HepG2 (cell line): Measurements from ENCODE around the gene SNU13. TPM values are rescaled to one million over a fixed set of nuclear protein-coding genes. Genes with fewer than 3 reads are reported as not detected.

ENCODE experiments used
- GATAD1 ChIP-seq: IDR thresholded peaks from 2 replicates; pipeline ENCODE4 v1.6.1; 2016; ENCODE audit warnings: missing genetic modification reagents, missing compliant biosample characterization
- HMG20B ChIP-seq: conservative IDR thresholded peaks from 2 replicates; pipeline ENCODE4 v1.6.1; 2016; ENCODE audit warnings: missing genetic modification reagents, missing compliant biosample characterization
- KDM3A ChIP-seq: IDR thresholded peaks from 2 replicates; pipeline ENCODE4 v1.6.1; 2018; ENCODE audit warnings: low read depth, missing compliant biosample characterization
- MAF1 ChIP-seq: sonication (generic); formaldehyde crosslinking; IDR thresholded peaks from 2 replicates; pipeline ENCODE4 v1.5.0; 2020; ENCODE audit warnings: missing genetic modification reagents, borderline replicate concordance
- MIER3 ChIP-seq: IDR thresholded peaks from 2 replicates; pipeline ENCODE4 v1.6.1; 2016; ENCODE audit warnings: missing compliant biosample characterization, borderline replicate concordance
- PRMT3 ChIP-seq: sonication (generic); formaldehyde crosslinking; IDR thresholded peaks from 2 replicates; pipeline ENCODE4 v1.8.1; 2022; ENCODE audit warnings: low read depth, mild to moderate bottlenecking, moderate library complexity, missing genetic modification reagents, borderline replicate concordance
- RBFOX2 ChIP-seq: fragments of 200-400 bp; formaldehyde crosslinking; IDR thresholded peaks from 2 replicates; pipeline ENCODE4 v1.6.1; 2017; ENCODE audit warnings: low read depth, mild to moderate bottlenecking, low read length
- RBM39 ChIP-seq: fragments of 200-400 bp; formaldehyde crosslinking; IDR thresholded peaks from one replicate; pipeline ENCODE4 v1.6.1; 2018; ENCODE audit warnings: antibody characterized with exemption, mild to moderate bottlenecking, low read depth, low read length; ENCODE audit not compliant: poor library complexity, severe bottlenecking
- RFX3 ChIP-seq: IDR thresholded peaks from 2 replicates; pipeline ENCODE4 v1.6.1; 2016; ENCODE audit warnings: missing biosample characterization, missing genetic modification reagents
- TCF7 ChIP-seq: sonication (generic); IDR thresholded peaks from 2 replicates; pipeline ENCODE4 v1.6.1; 2016; ENCODE audit warnings: antibody characterized with exemption, low read depth
- U2AF1 ChIP-seq: fragments of 200-400 bp; formaldehyde crosslinking; optimal IDR thresholded peaks from 2 replicates; pipeline ENCODE3; 2017; ENCODE audit warnings: mild to moderate bottlenecking, low read depth, low read length
- ZBTB21 ChIP-seq: sonication (generic); formaldehyde crosslinking; IDR thresholded peaks from 2 replicates; pipeline ENCODE4 v1.4.0; 2020; ENCODE audit warnings: missing genetic modification reagents
- ZMAT3 ChIP-seq: sonication (generic); formaldehyde crosslinking; conservative IDR thresholded peaks from 2 replicates; pipeline ENCODE4 v1.7.0; 2021; ENCODE audit warnings: missing genetic modification reagents
- ZNF496 ChIP-seq: sonication (generic); formaldehyde crosslinking; IDR thresholded peaks from 2 replicates; pipeline ENCODE4 v1.8.1; 2023; ENCODE audit warnings: mild to moderate bottlenecking, moderate library complexity, missing genetic modification reagents; ENCODE audit not compliant: insufficient replicate concordance
- ZNF549 ChIP-seq: sonication (generic); formaldehyde crosslinking; IDR thresholded peaks from 2 replicates; pipeline ENCODE4 v1.5.0; 2020; ENCODE audit warnings: missing genetic modification reagents
- ZNF788 ChIP-seq: sonication (generic); formaldehyde crosslinking; IDR thresholded peaks from 2 replicates; pipeline ENCODE4 v1.5.0; 2020; ENCODE audit warnings: mild to moderate bottlenecking, missing genetic modification reagents, borderline replicate concordance
- ZNF792 ChIP-seq: IDR thresholded peaks from 2 replicates; pipeline ENCODE4 v1.6.1; 2016
- polyA plus RNA-seq, 8 experiments: library from polyadenylated mRNA; depleted of rRNA in 3 of 8; stranded (reverse) in 7 of 8; unstranded in 1 of 8; fragments of >200 nt; fragmentation: Illumina TruSeq in 4 of 8; extraction: Trizol in 4 of 8; gene quantifications; 2 replicates each; pipeline versions ENCODE4 v1.2.1 to v1.2.3, GENCODE V29; 2011 to 2016; ENCODE audit warnings: low read depth in 4 of 8, missing spikeins in 1 of 8, mixed read lengths in 1 of 8; ENCODE audit not compliant: insufficient read depth in 1 of 8
- total RNA-seq, 5 experiments: library from RNA; depleted of rRNA; stranded (reverse); fragments of >200 nt; fragmentation: Illumina TruSeq; extraction: Trizol; gene quantifications; 2 replicates each; pipeline ENCODE4 v1.2.3, GENCODE V29; 2016; ENCODE audit warnings: low read depth in 1 of 5
- TF ChIP-seq, protein P1 (sequence below): sonication (generic); formaldehyde crosslinking; IDR thresholded peaks from 2 replicates; pipeline ENCODE4 v1.4.0; 2020; ENCODE audit warnings: missing genetic modification reagents
- TF ChIP-seq, protein P2 (sequence below), 2 experiments: IDR thresholded peaks; 2 replicates each; pipeline ENCODE4 v1.6.1; 2011 to 2012; ENCODE audit warnings: low read length in 2 of 2, borderline replicate concordance in 1 of 2, low read depth in 1 of 2, mild to moderate bottlenecking in 1 of 2, moderate library complexity in 1 of 2
- TF ChIP-seq, protein P3 (sequence below): IDR thresholded peaks from 2 replicates; pipeline ENCODE4 v1.6.1; 2016; ENCODE audit warnings: mild to moderate bottlenecking
- TF ChIP-seq, protein P4 (sequence below): sonication (generic); formaldehyde crosslinking; IDR thresholded peaks from 2 replicates; pipeline ENCODE4 v1.9.0; 2022; ENCODE audit warnings: low read depth, missing genetic modification reagents

Gene SNU13
- total and polyA plus RNA-seq, 2 of the 13 experiments (the other 11 are each of a cell fraction or from before 2014, with no cell fraction given): 203 to 287 TPM

DNA sequence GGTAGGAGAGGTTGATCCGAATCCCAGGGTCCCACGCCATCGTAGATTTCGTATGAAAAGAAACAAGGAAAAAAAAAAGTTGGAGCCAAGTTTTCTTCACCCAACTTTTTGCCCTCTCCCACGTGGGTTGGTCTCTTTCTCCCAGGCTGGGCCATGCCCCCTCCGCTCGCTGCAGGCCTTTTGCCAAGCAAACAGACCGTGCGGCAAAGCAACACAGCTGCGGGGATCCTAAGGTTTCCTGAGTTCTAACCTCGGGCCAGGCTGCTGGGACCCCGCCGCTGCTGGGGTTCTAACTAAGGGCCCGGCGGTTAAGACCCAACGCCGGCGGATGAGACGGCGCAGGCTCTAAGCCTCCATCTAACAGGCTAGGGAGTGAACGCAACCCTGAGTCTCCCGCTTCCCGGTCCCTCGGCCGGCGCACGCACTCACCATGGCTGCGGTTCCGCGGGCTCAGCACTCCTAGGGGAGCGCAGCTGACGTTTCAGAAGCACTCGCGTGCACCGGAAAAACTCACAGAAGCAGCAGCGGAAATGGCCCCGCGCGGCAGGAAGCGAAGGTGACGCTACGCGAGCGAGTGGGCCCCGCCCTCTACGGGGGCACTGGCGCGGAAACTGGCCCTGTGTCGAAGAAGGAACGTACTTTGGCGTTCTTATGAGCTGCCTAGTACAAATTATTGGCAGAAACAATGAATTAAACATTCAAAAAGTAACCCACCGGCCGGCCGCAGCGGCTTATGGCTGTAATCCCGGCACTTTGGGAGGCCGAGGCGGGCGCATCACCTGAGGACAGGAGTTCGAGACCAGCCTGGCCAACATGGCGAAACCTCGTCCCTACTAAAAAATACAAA, at the start of gene SNU13 (continued):
- TF ChIP-seq, protein P1, sequence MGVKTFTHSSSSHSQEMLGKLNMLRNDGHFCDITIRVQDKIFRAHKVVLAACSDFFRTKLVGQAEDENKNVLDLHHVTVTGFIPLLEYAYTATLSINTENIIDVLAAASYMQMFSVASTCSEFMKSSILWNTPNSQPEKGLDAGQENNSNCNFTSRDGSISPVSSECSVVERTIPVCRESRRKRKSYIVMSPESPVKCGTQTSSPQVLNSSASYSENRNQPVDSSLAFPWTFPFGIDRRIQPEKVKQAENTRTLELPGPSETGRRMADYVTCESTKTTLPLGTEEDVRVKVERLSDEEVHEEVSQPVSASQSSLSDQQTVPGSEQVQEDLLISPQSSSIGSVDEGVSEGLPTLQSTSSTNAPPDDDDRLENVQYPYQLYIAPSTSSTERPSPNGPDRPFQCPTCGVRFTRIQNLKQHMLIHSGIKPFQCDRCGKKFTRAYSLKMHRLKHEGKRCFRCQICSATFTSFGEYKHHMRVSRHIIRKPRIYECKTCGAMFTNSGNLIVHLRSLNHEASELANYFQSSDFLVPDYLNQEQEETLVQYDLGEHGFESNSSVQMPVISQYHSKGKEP (CRISPR knock-in tag): no peak
- TF ChIP-seq KDM3A: peak; percentile 47; the same call in 1 of the 2 replicates
- TF ChIP-seq RBFOX2: peak; percentile 91
- TF ChIP-seq RBM39: peak; percentile 90
- TF ChIP-seq, protein P2, sequence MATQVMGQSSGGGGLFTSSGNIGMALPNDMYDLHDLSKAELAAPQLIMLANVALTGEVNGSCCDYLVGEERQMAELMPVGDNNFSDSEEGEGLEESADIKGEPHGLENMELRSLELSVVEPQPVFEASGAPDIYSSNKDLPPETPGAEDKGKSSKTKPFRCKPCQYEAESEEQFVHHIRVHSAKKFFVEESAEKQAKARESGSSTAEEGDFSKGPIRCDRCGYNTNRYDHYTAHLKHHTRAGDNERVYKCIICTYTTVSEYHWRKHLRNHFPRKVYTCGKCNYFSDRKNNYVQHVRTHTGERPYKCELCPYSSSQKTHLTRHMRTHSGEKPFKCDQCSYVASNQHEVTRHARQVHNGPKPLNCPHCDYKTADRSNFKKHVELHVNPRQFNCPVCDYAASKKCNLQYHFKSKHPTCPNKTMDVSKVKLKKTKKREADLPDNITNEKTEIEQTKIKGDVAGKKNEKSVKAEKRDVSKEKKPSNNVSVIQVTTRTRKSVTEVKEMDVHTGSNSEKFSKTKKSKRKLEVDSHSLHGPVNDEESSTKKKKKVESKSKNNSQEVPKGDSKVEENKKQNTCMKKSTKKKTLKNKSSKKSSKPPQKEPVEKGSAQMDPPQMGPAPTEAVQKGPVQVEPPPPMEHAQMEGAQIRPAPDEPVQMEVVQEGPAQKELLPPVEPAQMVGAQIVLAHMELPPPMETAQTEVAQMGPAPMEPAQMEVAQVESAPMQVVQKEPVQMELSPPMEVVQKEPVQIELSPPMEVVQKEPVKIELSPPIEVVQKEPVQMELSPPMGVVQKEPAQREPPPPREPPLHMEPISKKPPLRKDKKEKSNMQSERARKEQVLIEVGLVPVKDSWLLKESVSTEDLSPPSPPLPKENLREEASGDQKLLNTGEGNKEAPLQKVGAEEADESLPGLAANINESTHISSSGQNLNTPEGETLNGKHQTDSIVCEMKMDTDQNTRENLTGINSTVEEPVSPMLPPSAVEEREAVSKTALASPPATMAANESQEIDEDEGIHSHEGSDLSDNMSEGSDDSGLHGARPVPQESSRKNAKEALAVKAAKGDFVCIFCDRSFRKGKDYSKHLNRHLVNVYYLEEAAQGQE (IDR thresholded peaks at IDR 0.05; ENCODE audit: borderline replicate concordance in 1 of 2, low read depth in 1 of 2, low read length in 2 of 2): no peak
- no peak for TF ChIP-seq HMG20B (CRISPR knock-in tag)
- no peak for TF ChIP-seq MAF1 (CRISPR knock-in tag)
- no peak for TF ChIP-seq ZMAT3 (CRISPR knock-in tag)
- no peak for TF ChIP-seq RFX3 (CRISPR knock-in tag)
- peak; percentile 98 for TF ChIP-seq ZBTB21 (CRISPR knock-in tag)
- TF ChIP-seq MIER3: no peak
- TF ChIP-seq ZNF496 (CRISPR knock-in tag): no peak
- peak; percentile 1; the same call in 1 of the 2 replicates for TF ChIP-seq ZNF792
- no peak for TF ChIP-seq U2AF1
- TF ChIP-seq GATAD1 (CRISPR knock-in tag): peak; percentile 92
- no peak for TF ChIP-seq PRMT3 (CRISPR knock-in tag)
- no peak for TF ChIP-seq TCF7
- TF ChIP-seq, protein P3, sequence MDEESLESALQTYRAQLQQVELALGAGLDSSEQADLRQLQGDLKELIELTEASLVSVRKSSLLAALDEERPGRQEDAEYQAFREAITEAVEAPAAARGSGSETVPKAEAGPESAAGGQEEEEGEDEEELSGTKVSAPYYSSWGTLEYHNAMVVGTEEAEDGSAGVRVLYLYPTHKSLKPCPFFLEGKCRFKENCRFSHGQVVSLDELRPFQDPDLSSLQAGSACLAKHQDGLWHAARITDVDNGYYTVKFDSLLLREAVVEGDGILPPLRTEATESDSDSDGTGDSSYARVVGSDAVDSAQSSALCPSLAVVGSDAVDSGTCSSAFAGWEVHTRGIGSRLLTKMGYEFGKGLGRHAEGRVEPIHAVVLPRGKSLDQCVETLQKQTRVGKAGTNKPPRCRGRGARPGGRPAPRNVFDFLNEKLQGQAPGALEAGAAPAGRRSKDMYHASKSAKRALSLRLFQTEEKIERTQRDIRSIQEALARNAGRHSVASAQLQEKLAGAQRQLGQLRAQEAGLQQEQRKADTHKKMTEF: peak; percentile 70; the same call in 1 of the 2 replicates
- no peak for TF ChIP-seq ZNF549
- peak; percentile 53; the same call in 1 of the 2 replicates for TF ChIP-seq ZNF788 (CRISPR knock-in tag)
- TF ChIP-seq, protein P4, sequence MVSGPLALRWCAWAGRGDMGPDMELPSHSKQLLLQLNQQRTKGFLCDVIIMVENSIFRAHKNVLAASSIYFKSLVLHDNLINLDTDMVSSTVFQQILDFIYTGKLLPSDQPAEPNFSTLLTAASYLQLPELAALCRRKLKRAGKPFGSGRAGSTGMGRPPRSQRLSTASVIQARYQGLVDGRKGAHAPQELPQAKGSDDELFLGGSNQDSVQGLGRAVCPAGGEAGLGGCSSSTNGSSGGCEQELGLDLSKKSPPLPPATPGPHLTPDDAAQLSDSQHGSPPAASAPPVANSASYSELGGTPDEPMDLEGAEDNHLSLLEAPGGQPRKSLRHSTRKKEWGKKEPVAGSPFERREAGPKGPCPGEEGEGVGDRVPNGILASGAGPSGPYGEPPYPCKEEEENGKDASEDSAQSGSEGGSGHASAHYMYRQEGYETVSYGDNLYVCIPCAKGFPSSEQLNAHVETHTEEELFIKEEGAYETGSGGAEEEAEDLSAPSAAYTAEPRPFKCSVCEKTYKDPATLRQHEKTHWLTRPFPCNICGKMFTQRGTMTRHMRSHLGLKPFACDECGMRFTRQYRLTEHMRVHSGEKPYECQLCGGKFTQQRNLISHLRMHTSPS: no peak
